Keratinocyte (primary cell): Measurements from ENCODE around the gene MAP3K4. TPM values are rescaled to one million over a fixed set of nuclear protein-coding genes. Genes with fewer than 3 reads are reported as not detected.
"Not testable (repeated sequence)": the region's sequence is repeated elsewhere in the genome, so short reads cannot be mapped to it uniquely, and the experiment has no call there.

ENCODE experiments used
- DNase-seq: peaks from one replicate; pipeline ENCODE4 v3.0.0-alpha.2; 2011; ENCODE audit warnings: low read depth, missing footprints, low spot score
- FAIRE-seq: peaks from 2 replicates; lab custom pipeline; 2011; peaks lifted over from hg19 to GRCh38; lab: Jason Lieb, UNC
- H2AFZ ChIP-seq: 2 replicates; pipeline ENCODE4 v1.6.0; 2012; ENCODE audit warnings: low read length, control low read depth, inconsistent platforms; ENCODE audit not compliant: control insufficient read depth
- H3K27ac ChIP-seq: 2 replicates; pipeline ENCODE4 v1.5.1; 2011; ENCODE audit warnings: low read length; ENCODE audit not compliant: control insufficient read depth, insufficient read depth
- H3K27me3 ChIP-seq: 3 replicates; pipeline ENCODE4 v1.6.0; 2011; ENCODE audit warnings: low read length; ENCODE audit not compliant: control insufficient read depth, insufficient read depth; ENCODE audit errors: extremely low read depth
- H3K36me3 ChIP-seq, 2 experiments: 2 replicates in 1 of 2; 3 replicates in 1 of 2; pipeline ENCODE4 v1.5.1; 2011; ENCODE audit warnings: low read length in 2 of 2, mild to moderate bottlenecking in 1 of 2; ENCODE audit not compliant: control insufficient read depth in 2 of 2, insufficient read depth in 2 of 2; ENCODE audit errors: extremely low read depth in 1 of 2
- H3K4me1 ChIP-seq: 3 replicates; pipeline ENCODE4 v1.5.1; 2011; ENCODE audit warnings: low read length; ENCODE audit not compliant: control insufficient read depth, insufficient read depth; ENCODE audit errors: extremely low read depth
- H3K4me2 ChIP-seq: 3 replicates; pipeline ENCODE4 v1.6.0; 2011; ENCODE audit warnings: low read depth, low read length; ENCODE audit not compliant: control insufficient read depth, insufficient read depth; ENCODE audit errors: extremely low read depth
- H3K4me3 ChIP-seq, 3 experiments: fragments of 200-600 bp in 1 of 3; sonication (generic) in 1 of 3; 2 replicates in 2 of 3; 3 replicates in 1 of 3; pipeline ENCODE4 v1.5.1; 2011 to 2016; ENCODE audit warnings: low read length in 3 of 3, mild to moderate bottlenecking in 3 of 3, control low read depth in 2 of 3, inconsistent platforms in 1 of 3, low read depth in 1 of 3, mixed read lengths in 1 of 3, mixed run types in 1 of 3, moderate library complexity in 1 of 3; ENCODE audit not compliant: control insufficient read depth in 2 of 3, insufficient read depth in 2 of 3; ENCODE audit errors: extremely low read depth in 1 of 3
- H3K79me2 ChIP-seq: 2 replicates; pipeline ENCODE4 v1.6.0; 2012; ENCODE audit warnings: low read length; ENCODE audit not compliant: control insufficient read depth, insufficient read depth
- H3K9ac ChIP-seq: 3 replicates; pipeline ENCODE4 v1.6.0; 2011; ENCODE audit warnings: low read length; ENCODE audit not compliant: control insufficient read depth, insufficient read depth; ENCODE audit errors: extremely low read depth
- H3K9me1 ChIP-seq: 3 replicates; pipeline ENCODE4 v1.6.0; 2011; ENCODE audit warnings: low read length; ENCODE audit not compliant: control insufficient read depth, insufficient read depth; ENCODE audit errors: extremely low read depth
- H3K9me3 ChIP-seq: 2 replicates; pipeline ENCODE4 v1.5.1; 2012; ENCODE audit warnings: low read depth, low read length; ENCODE audit not compliant: control insufficient read depth
- H4K20me1 ChIP-seq: 3 replicates; pipeline ENCODE4 v1.6.0; 2011; ENCODE audit warnings: low read length; ENCODE audit not compliant: control insufficient read depth, insufficient read depth; ENCODE audit errors: extremely low read depth
- CTCF ChIP-seq, 3 experiments: IDR thresholded peaks in 1 of 3; conservative IDR thresholded peaks in 1 of 3; optimal IDR thresholded peaks in 1 of 3; 2 replicates in 2 of 3; 3 replicates in 1 of 3; pipeline versions ENCODE3 to v1.5.1; 2011; ENCODE audit warnings: low read length in 3 of 3, mild to moderate bottlenecking in 3 of 3, moderate library complexity in 2 of 3, control low read depth in 1 of 3, inconsistent platforms in 1 of 3; ENCODE audit not compliant: insufficient read depth in 2 of 3; ENCODE audit errors: extremely low read depth in 1 of 3
- EZH2 ChIP-seq: IDR thresholded peaks from one replicate; pipeline ENCODE4 v1.6.1; 2012; ENCODE audit warnings: inconsistent platforms, mild to moderate bottlenecking, low read length, moderate library complexity
- dilution Hi-C: fragments of 300-500 bp; cut with MboI; formaldehyde crosslinking; loops from one replicate; pipeline ENCODE4 v1.7.0; 2020; ENCODE audit warnings: low sequenced_read_pairs; ENCODE audit not compliant: extremely low pct_ligation_motif_present
- polyA plus RNA-seq, 5 experiments: library from polyadenylated mRNA; depleted of rRNA in 3 of 5; stranded (reverse) in 3 of 5; stranded (forward) in 1 of 5; unstranded in 1 of 5; fragments of >200 nt; gene quantifications; 1 replicate in 1 of 5; 2 replicates in 3 of 5; 3 replicates in 1 of 5; pipeline versions ENCODE4 v1.2.1 to v1.2.3, GENCODE V29; 2011 to 2012; ENCODE audit warnings: missing spikeins in 2 of 5, low read depth in 1 of 5, low replicate concordance in 1 of 5

Gene MAP3K4
- polyA plus RNA-seq, 1 donor (not counting 4 experiments of a cell fraction or from before 2014, with no cell fraction given): 12.8 TPM

- Histone ChIP-seq H3K4me2 (no peak overlapping the region), H4K20me1 (no peaks in the 10 kb centered on the region), H3K9me1 (peaks cover 3% of the 10 kb centered on the region), H3K27me3 (no peaks in the 10 kb centered on the region), H3K9ac (no peak overlapping the region), H3K79me2 (no peaks in the 10 kb centered on the region), H3K9me3 (no peaks in the 10 kb centered on the region), H3K4me3 (no peak overlapping the region), H2AFZ (no peak overlapping the region), H3K36me3 (no peaks in the 10 kb centered on the region), H3K4me1 (peaks cover 34% of the 10 kb centered on the region), H3K27ac (peak overlapping the region; percentile 79)
- TF ChIP-seq EZH2 (no peak), CTCF (optimal IDR thresholded peaks at IDR 0.05 in 1 of 3, IDR thresholded peaks at IDR 0.05 in 1 of 3, conservative IDR thresholded peaks at IDR 0.05 in 1 of 3; ENCODE audit: extremely low read depth in 1 of 3, insufficient read depth in 2 of 3, low read length in 3 of 3) (no peak)
- FAIRE-seq: no peak
- DNase-seq: no peak
- dilution Hi-C loops: no loop called here
Measured at GRCh38 chr6:160975162-160975561, 16.4 kb upstream of the MAP3K4 start.

- H3K79me2 ChIP-seq, H2AFZ ChIP-seq, FAIRE-seq, H3K36me3 ChIP-seq, H3K4me3 ChIP-seq, H3K9ac ChIP-seq, H4K20me1 ChIP-seq, H3K9me1 ChIP-seq, H3K27ac ChIP-seq, H3K27me3 ChIP-seq, DNase-seq, H3K4me2 ChIP-seq, dilution Hi-C loops, H3K9me3 ChIP-seq: not testable (repeated sequence)
- H3K4me1 ChIP-seq: peaks cover 34% of the 10 kb centered on the region
Measured at GRCh38 chr6:160975961-160976360, 15.6 kb upstream of the MAP3K4 start.
